H9 (cell line): ENCODE measurements around the gene RMC1. TPM values are rescaled to one million over a fixed set of nuclear protein-coding genes. Genes with fewer than 3 reads are reported as not detected.

Experiments
- DNase-seq: peaks from one replicate; pipeline ENCODE4 v3.0.0-alpha.2; 2017
- H2AFZ ChIP-seq: one replicate; pipeline ENCODE4 v1.6.1; 2013; ENCODE audit warnings: mild to moderate bottlenecking, low read length, control low read depth, moderate library complexity
- H2AK5ac ChIP-seq: 2 replicates; pipeline ENCODE4 v1.6.1; 2013; ENCODE audit warnings: low read length, control low read depth, mixed read lengths; ENCODE audit not compliant: insufficient read length
- H2BK120ac ChIP-seq: one replicate; pipeline ENCODE4 v1.6.1; 2013; ENCODE audit warnings: low read depth, mild to moderate bottlenecking, low read length, control low read depth, inconsistent platforms; ENCODE audit not compliant: poor library complexity, severe bottlenecking
- H2BK12ac ChIP-seq: 2 replicates; pipeline ENCODE4 v1.6.1; 2013; ENCODE audit warnings: low read length, control low read depth, mixed read lengths, low read depth; ENCODE audit not compliant: insufficient read length
- H2BK15ac ChIP-seq: 2 replicates; pipeline ENCODE4 v1.6.1; 2013; ENCODE audit warnings: low read depth, low read length, control low read depth
- H2BK20ac ChIP-seq: one replicate; pipeline ENCODE4 v1.6.1; 2013; ENCODE audit warnings: low read depth, mild to moderate bottlenecking, low read length, control low read depth, inconsistent platforms; ENCODE audit not compliant: poor library complexity, severe bottlenecking
- H2BK5ac ChIP-seq: 2 replicates; pipeline ENCODE4 v1.6.1; 2013; ENCODE audit warnings: low read length, control low read depth, mixed read lengths; ENCODE audit not compliant: insufficient read length
- H3K14ac ChIP-seq: 2 replicates; pipeline ENCODE4 v1.6.1; 2013; ENCODE audit warnings: low read length, control low read depth; ENCODE audit not compliant: insufficient read depth
- H3K18ac ChIP-seq: 2 replicates; pipeline ENCODE4 v1.6.1; 2013; ENCODE audit warnings: low read depth, mild to moderate bottlenecking, mixed read lengths, low read length, control low read depth; ENCODE audit not compliant: insufficient read length
- H3K23ac ChIP-seq: 2 replicates; pipeline ENCODE4 v1.6.1; 2013; ENCODE audit warnings: low read length, control low read depth, mixed read lengths, low read depth; ENCODE audit not compliant: insufficient read length
- H3K23me2 ChIP-seq: 2 replicates; pipeline ENCODE4 v1.6.1; 2013; ENCODE audit warnings: low read depth, mild to moderate bottlenecking, mixed read lengths, low read length, control low read depth; ENCODE audit not compliant: insufficient read length, poor library complexity, severe bottlenecking
- H3K27ac ChIP-seq: 2 replicates; pipeline ENCODE4 v1.5.1; 2013; ENCODE audit warnings: low read length, control low read depth, mixed read lengths, low read depth; ENCODE audit not compliant: insufficient read length
- H3K27me3 ChIP-seq: 2 replicates; pipeline ENCODE4 v1.6.1; 2013; ENCODE audit warnings: low read length, control low read depth, inconsistent platforms; ENCODE audit not compliant: insufficient read depth
- H3K4ac ChIP-seq: 2 replicates; pipeline ENCODE4 v1.6.1; 2013; ENCODE audit warnings: low read depth, mild to moderate bottlenecking, control low read depth, inconsistent platforms, low read length, moderate library complexity
- H3K4me1 ChIP-seq: 2 replicates; pipeline ENCODE4 v1.6.1; 2013; ENCODE audit warnings: low read length, control low read depth, inconsistent platforms; ENCODE audit not compliant: insufficient read depth
- H3K4me2 ChIP-seq: 2 replicates; pipeline ENCODE4 v1.6.1; 2013; ENCODE audit warnings: low read length, control low read depth, mixed read lengths; ENCODE audit not compliant: insufficient read length, insufficient read depth
- H3K56ac ChIP-seq: 2 replicates; pipeline ENCODE4 v1.6.1; 2013; ENCODE audit warnings: low read depth, mild to moderate bottlenecking, mixed read lengths, low read length, control low read depth; ENCODE audit not compliant: insufficient read length
- H3K79me1 ChIP-seq: 2 replicates; pipeline ENCODE4 v1.6.1; 2013; ENCODE audit warnings: low read depth, mild to moderate bottlenecking, moderate library complexity, low read length, control low read depth, inconsistent platforms; ENCODE audit not compliant: insufficient read depth, poor library complexity, severe bottlenecking
- H3K79me2 ChIP-seq: 2 replicates; pipeline ENCODE4 v1.6.1; 2013; ENCODE audit warnings: low read length, control low read depth, inconsistent platforms; ENCODE audit not compliant: insufficient read depth
- H3K9ac ChIP-seq: 2 replicates; pipeline ENCODE4 v1.6.1; 2013; ENCODE audit warnings: low read length, control low read depth, mixed read lengths; ENCODE audit not compliant: insufficient read length; ENCODE audit errors: extremely low read depth
- H3K9me3 ChIP-seq: one replicate; pipeline ENCODE4 v1.6.1; 2013; ENCODE audit warnings: low read depth, low read length, inconsistent platforms; ENCODE audit not compliant: control insufficient read depth
- H3T11ph ChIP-seq: one replicate; pipeline ENCODE4 v1.6.1; 2013; ENCODE audit warnings: mild to moderate bottlenecking, low read length, control low read depth, inconsistent platforms
- H4K20me1 ChIP-seq: one replicate; pipeline ENCODE4 v1.6.1; 2013; ENCODE audit not compliant: control insufficient read depth, insufficient read length, insufficient read depth
- H4K5ac ChIP-seq: 2 replicates; pipeline ENCODE4 v1.6.1; 2013; ENCODE audit warnings: low read depth, mild to moderate bottlenecking, mixed read lengths, low read length, control low read depth; ENCODE audit not compliant: insufficient read length
- H4K8ac ChIP-seq: replicated peaks from 2 replicates; pipeline ENCODE4 v1.6.1; 2013; ENCODE audit warnings: low read length, control low read depth, mixed read lengths, low read depth; ENCODE audit not compliant: insufficient read length
- H4K91ac ChIP-seq: 2 replicates; pipeline ENCODE4 v1.6.1; 2013; ENCODE audit warnings: low read depth, mild to moderate bottlenecking, moderate library complexity, mixed read lengths, low read length, control low read depth; ENCODE audit not compliant: insufficient read length
- H3K27ac Mint-ChIP-seq, 3 experiments: 2 replicates in 2 of 3; 3 replicates in 1 of 3; pipeline ENCODE4 v1.8.0; 2020 to 2021; ENCODE audit warnings: mixed read lengths in 3 of 3, mild to moderate bottlenecking in 1 of 3, moderate library complexity in 1 of 3
- H3K27me3 Mint-ChIP-seq: 2 replicates; pipeline ENCODE4 v1.8.0; 2021; ENCODE audit warnings: low read depth, mild to moderate bottlenecking, moderate library complexity, mixed read lengths
- H3K36me3 Mint-ChIP-seq, 3 experiments: 2 replicates in 2 of 3; 3 replicates in 1 of 3; pipeline ENCODE4 v1.8.0; 2020 to 2021; ENCODE audit warnings: low read depth in 3 of 3, mixed read lengths in 3 of 3; ENCODE audit not compliant: insufficient read depth in 1 of 3
- H3K4me1 Mint-ChIP-seq, 2 experiments: 2 replicates each; pipeline ENCODE4 v1.8.0; 2020; ENCODE audit warnings: mixed read lengths in 2 of 2
- H3K4me3 Mint-ChIP-seq, 2 experiments: 2 replicates in 1 of 2; 3 replicates in 1 of 2; pipeline ENCODE4 v1.8.0; 2020 to 2021; ENCODE audit warnings: mild to moderate bottlenecking in 2 of 2, mixed read lengths in 2 of 2, moderate library complexity in 1 of 2
- H3K9me3 Mint-ChIP-seq, 2 experiments: 2 replicates in 1 of 2; 3 replicates in 1 of 2; pipeline ENCODE4 v1.8.0; 2020; ENCODE audit warnings: mild to moderate bottlenecking in 2 of 2, mixed read lengths in 2 of 2, moderate library complexity in 1 of 2
- WGBS: extraction: QIAGEN DNeasy Blood & Tissue Kit; methylation state at CpG from one replicate; pipeline ENCODE4 v1.1.7; 2013; ENCODE audit warnings: missing lambda C conversion rate, low lambda C conversion rate, mixed read lengths; ENCODE audit not compliant: insufficient read length; ENCODE audit errors: extremely low coverage; 5-methylcytosine and 5-hydroxymethylcytosine counted together
- total RNA-seq: library from RNA; stranded (reverse); gene quantifications from 2 replicates; pipeline ENCODE4 v1.2.1, GENCODE V29; 2021
- TF ChIP-seq, protein P1 (sequence below): fragments of 200-600 bp; sonication (generic); conservative IDR thresholded peaks from 3 replicates; pipeline ENCODE4 v1.8.0; 2021; ENCODE audit warnings: antibody characterized with exemption, mild to moderate bottlenecking

The RMC1 gene
- total RNA-seq, 1 experiment from 2014 or later: 21.3 TPM

DNA sequence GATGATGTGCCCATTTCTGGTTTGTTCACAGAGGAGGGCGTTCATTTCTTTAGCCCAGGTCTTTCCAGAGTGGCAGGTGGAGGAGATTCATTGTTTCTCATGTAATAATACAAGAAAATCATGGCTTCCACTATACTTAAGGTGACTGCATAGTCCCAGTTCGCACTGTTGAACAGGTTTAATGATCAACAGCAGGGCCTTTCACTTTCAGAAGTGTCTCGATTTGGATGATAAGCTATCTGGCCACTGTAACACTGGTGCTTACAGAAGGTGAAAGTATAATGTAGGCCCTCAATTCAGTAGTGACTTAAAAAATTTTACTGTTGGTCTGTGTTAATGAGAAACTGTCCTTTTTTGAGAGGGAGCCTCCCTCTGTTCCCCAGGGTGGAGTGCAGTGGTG is 1.4 kb downstream of the RMC1 start:
- TF ChIP-seq, protein P1, sequence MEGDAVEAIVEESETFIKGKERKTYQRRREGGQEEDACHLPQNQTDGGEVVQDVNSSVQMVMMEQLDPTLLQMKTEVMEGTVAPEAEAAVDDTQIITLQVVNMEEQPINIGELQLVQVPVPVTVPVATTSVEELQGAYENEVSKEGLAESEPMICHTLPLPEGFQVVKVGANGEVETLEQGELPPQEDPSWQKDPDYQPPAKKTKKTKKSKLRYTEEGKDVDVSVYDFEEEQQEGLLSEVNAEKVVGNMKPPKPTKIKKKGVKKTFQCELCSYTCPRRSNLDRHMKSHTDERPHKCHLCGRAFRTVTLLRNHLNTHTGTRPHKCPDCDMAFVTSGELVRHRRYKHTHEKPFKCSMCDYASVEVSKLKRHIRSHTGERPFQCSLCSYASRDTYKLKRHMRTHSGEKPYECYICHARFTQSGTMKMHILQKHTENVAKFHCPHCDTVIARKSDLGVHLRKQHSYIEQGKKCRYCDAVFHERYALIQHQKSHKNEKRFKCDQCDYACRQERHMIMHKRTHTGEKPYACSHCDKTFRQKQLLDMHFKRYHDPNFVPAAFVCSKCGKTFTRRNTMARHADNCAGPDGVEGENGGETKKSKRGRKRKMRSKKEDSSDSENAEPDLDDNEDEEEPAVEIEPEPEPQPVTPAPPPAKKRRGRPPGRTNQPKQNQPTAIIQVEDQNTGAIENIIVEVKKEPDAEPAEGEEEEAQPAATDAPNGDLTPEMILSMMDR: no peak
- Histone ChIP-seq H3T11ph (no peak overlapping the region), H3K4me2 (no peak overlapping the region), H3K18ac (no peak overlapping the region), H3K23ac (no peak overlapping the region), H3K4ac (no peak overlapping the region), H3K27ac (no peak overlapping the region), H2AK5ac (no peak overlapping the region), H3K27me3 (no peaks in the 10 kb centered on the region), H3K56ac (no peak overlapping the region), H3K79me1 (no peaks in the 10 kb centered on the region), H2BK5ac (no peak overlapping the region), H2BK15ac (no peak overlapping the region), H4K20me1 (no peaks in the 10 kb centered on the region), H3K4me1 (no peaks in the 10 kb centered on the region), H4K5ac (no peak overlapping the region), H3K14ac (no peak overlapping the region), H4K8ac (no peak overlapping the region), H2BK120ac (no peak overlapping the region), H3K79me2 (no peaks in the 10 kb centered on the region), H3K9me3 (no peaks in the 10 kb centered on the region), H2AFZ (no peak overlapping the region), H4K91ac (no peak overlapping the region), H2BK20ac (no peak overlapping the region), H3K9ac (no peak overlapping the region), H3K23me2 (peaks cover 3% of the 10 kb centered on the region), H2BK12ac (no peak overlapping the region)
- Mint-ChIP-seq H3K27me3 (peaks cover 19% of the 10 kb centered on the region), H3K27ac (no peak overlapping the region), H3K36me3 (peaks cover 0 to 14% (median 8%) of the 10 kb centered on the region in 3 experiments; a peak in 4 of 7 replicates), H3K4me1 (peaks cover 19 to 23% of the 10 kb centered on the region in 2 experiments), H3K4me3 (peak overlapping the region; percentile 89 to 92), H3K9me3 (no peaks in the 10 kb centered on the region)
- DNase-seq: no peak
- WGBS: no CpG with 5 or more reads among the region's 3 CpGs
